ENCODE measurements around the gene C1QB.

Gene C1QB

GRCh38 chr1:22629886-22630285 is 23.1 kb upstream of the C1QB start:
- H3K4me3 ChIP-seq (ENCODE audit: control insufficient read depth in 1 of 7, extremely low read depth in 1 of 7, insufficient read depth in 4 of 7, low read depth in 2 of 7, low read length in 6 of 7), result no peak overlapping the region
- H3K36me3 ChIP-seq (ENCODE audit: control insufficient read depth in 4 of 4, insufficient read depth in 4 of 4, low read length in 3 of 4), result no peaks in the 10 kb centered on the region
- H3K27me3 ChIP-seq (replicated peaks in 2 of 5; ENCODE audit: control insufficient read depth in 4 of 5, insufficient read depth in 5 of 5, low read length in 4 of 5), result peaks cover 0 to 85% (median 14%) of the 10 kb centered on the region in 5 experiments
- no peaks in the 10 kb centered on the region for H3K4me1 ChIP-seq (ENCODE audit: control extremely low read depth in 1 of 4, control insufficient read depth in 4 of 4, insufficient read depth in 4 of 4, low read length in 3 of 4)
- H3K9me3 ChIP-seq (ENCODE audit: control extremely low read depth in 1 of 5, control insufficient read depth in 4 of 5, insufficient read depth in 2 of 5, low read depth in 1 of 5, low read length in 4 of 5), result peaks cover 0 to 2% (median 0%) of the 10 kb centered on the region in 5 experiments
- no peak for DNase-seq
- CTCF ChIA-PET, result interaction anchor here (0.7 kb wide), 1 partner anchor 15 kb away, joined by 4 read pairs; no protein-coding TSS in a partner anchor
- H3K27ac ChIP-seq (ENCODE audit: insufficient read depth in 1 of 2, low read depth in 1 of 2, low read length in 2 of 2, poor library complexity in 1 of 2, severe bottlenecking in 2 of 2), result no peak overlapping the region
- POLR2A ChIA-PET, result no interaction called here
- WGBS (ENCODE audit: insufficient coverage), result 52% methylated on average over 2 of the region's 2 CpGs

GRCh38 chr1:22633697-22634463 is 19.2 kb upstream of the C1QB start:
- no peaks in the 10 kb centered on the region for H3K36me3 ChIP-seq (ENCODE audit: control insufficient read depth in 4 of 4, insufficient read depth in 4 of 4, low read length in 3 of 4)
- H3K4me1 ChIP-seq (ENCODE audit: control extremely low read depth in 1 of 4, control insufficient read depth in 4 of 4, insufficient read depth in 4 of 4, low read length in 3 of 4), result no peaks in the 10 kb centered on the region
- POLR2A ChIA-PET, result no interaction called here
- 86% methylated on average over 10 of the region's 10 CpGs for WGBS (ENCODE audit: insufficient coverage)
- H3K27ac ChIP-seq (ENCODE audit: insufficient read depth in 1 of 2, low read depth in 1 of 2, low read length in 2 of 2, poor library complexity in 1 of 2, severe bottlenecking in 2 of 2), result no peak overlapping the region
- H3K27me3 ChIP-seq (replicated peaks in 2 of 5; ENCODE audit: control insufficient read depth in 4 of 5, insufficient read depth in 5 of 5, low read length in 4 of 5), result peaks cover 0 to 65% (median 7%) of the 10 kb centered on the region in 5 experiments
- peak in 1 of 3 donors; percentile 15 for DNase-seq
- H3K4me3 ChIP-seq (ENCODE audit: control insufficient read depth in 1 of 7, extremely low read depth in 1 of 7, insufficient read depth in 4 of 7, low read depth in 2 of 7, low read length in 6 of 7), result no peak overlapping the region
- no peaks in the 10 kb centered on the region for H3K9me3 ChIP-seq (ENCODE audit: control extremely low read depth in 1 of 5, control insufficient read depth in 4 of 5, insufficient read depth in 2 of 5, low read depth in 1 of 5, low read length in 4 of 5)
- CTCF ChIA-PET, result no interaction called here

- Histone ChIP-seq H3K27ac (ENCODE audit: insufficient read depth in 1 of 2, low read depth in 1 of 2, low read length in 2 of 2, poor library complexity in 1 of 2, severe bottlenecking in 2 of 2) (no peak overlapping the region), H3K27me3 (replicated peaks in 2 of 5; ENCODE audit: control insufficient read depth in 4 of 5, insufficient read depth in 5 of 5, low read length in 4 of 5) (peaks cover 0 to 54% (median 7%) of the 10 kb centered on the region in 5 experiments), H3K4me3 (ENCODE audit: control insufficient read depth in 1 of 7, extremely low read depth in 1 of 7, insufficient read depth in 4 of 7, low read depth in 2 of 7, low read length in 6 of 7) (no peak overlapping the region), H3K4me1 (ENCODE audit: control extremely low read depth in 1 of 4, control insufficient read depth in 4 of 4, insufficient read depth in 4 of 4, low read length in 3 of 4) (no peaks in the 10 kb centered on the region), H3K9me3 (ENCODE audit: control extremely low read depth in 1 of 5, control insufficient read depth in 4 of 5, insufficient read depth in 2 of 5, low read depth in 1 of 5, low read length in 4 of 5) (no peaks in the 10 kb centered on the region), H3K36me3 (ENCODE audit: control insufficient read depth in 4 of 4, insufficient read depth in 4 of 4, low read length in 3 of 4) (no peaks in the 10 kb centered on the region)
- ChIA-PET CTCF (interaction anchor here (0.7 to 1.4 kb wide), 3 partner anchors 9 to 219 kb away, joined by 3 read pairs; no protein-coding TSS in a partner anchor), POLR2A (interaction anchor here (0.6 kb wide), 1 partner anchor 22 kb away, joined by 3 read pairs; no protein-coding TSS in a partner anchor)
- no peak for DNase-seq
- 72% methylated on average over 3 of the region's 7 CpGs for WGBS (ENCODE audit: insufficient coverage)
Measured at GRCh38 chr1:22635436-22635835, 17.6 kb upstream of the C1QB start.

DNA sequence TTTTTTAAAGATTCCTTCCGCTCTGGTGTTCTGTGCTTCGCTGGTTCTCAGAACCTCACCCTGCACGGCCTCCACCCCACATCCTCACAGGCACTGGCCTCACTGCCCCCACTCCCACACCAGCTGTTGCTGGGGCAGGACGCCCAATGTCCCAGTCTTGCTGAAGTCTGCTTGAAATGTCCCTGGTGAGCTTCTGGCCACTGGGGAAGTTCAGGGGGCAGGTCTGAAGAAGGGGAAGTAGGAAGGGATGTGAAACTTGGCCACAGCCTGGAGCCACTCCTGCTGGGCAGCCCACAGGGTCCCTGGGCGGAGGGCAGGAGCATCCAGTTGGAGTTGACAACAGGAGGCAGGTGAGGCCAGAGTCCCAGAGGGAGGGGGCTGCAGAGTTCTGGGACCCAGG is 16.7 kb upstream of the C1QB start, which contains the start of gene C1QA:
C1QA (plus strand) TSS at position 276 of the 400 bp plus-strand sequence. CDS start 989 bp downstream, outside the sequence.
- Histone ChIP-seq H3K9me3 (ENCODE audit: control extremely low read depth in 1 of 5, control insufficient read depth in 4 of 5, insufficient read depth in 2 of 5, low read depth in 1 of 5, low read length in 4 of 5) (no peaks in the 10 kb centered on the region), H3K4me3 (ENCODE audit: control insufficient read depth in 1 of 7, extremely low read depth in 1 of 7, insufficient read depth in 4 of 7, low read depth in 2 of 7, low read length in 6 of 7) (no peak within 1 kb of the TSS), H3K27ac (ENCODE audit: insufficient read depth in 1 of 2, low read depth in 1 of 2, low read length in 2 of 2, poor library complexity in 1 of 2, severe bottlenecking in 2 of 2) (no peak within 1 kb of the TSS), H3K4me1 (ENCODE audit: control extremely low read depth in 1 of 4, control insufficient read depth in 4 of 4, insufficient read depth in 4 of 4, low read length in 3 of 4) (no peaks in the 10 kb centered on the region), H3K36me3 (ENCODE audit: control insufficient read depth in 4 of 4, insufficient read depth in 4 of 4, low read length in 3 of 4) (no peaks in the 10 kb centered on the region), H3K27me3 (replicated peaks in 2 of 5; ENCODE audit: control insufficient read depth in 4 of 5, insufficient read depth in 5 of 5, low read length in 4 of 5) (peaks cover 0 to 52% (median 7%) of the 10 kb centered on the region in 5 experiments)
- 71% methylated on average over 4 of the region's 5 CpGs for WGBS (ENCODE audit: insufficient coverage)
- no peak for DNase-seq
- POLR2A ChIA-PET, result no interaction called here
- CTCF ChIA-PET, result interaction anchor here (0.7 to 1.3 kb wide), 3 partner anchors 10 to 220 kb away, joined by 3 to 5 read pairs (median 3); no protein-coding TSS in a partner anchor

- no peak for DNase-seq
- 82% methylated on average over 6 of the region's 6 CpGs for WGBS (ENCODE audit: insufficient coverage)
- ChIA-PET POLR2A (no interaction called here), CTCF (interaction anchor here (0.6 to 1.3 kb wide), 3 partner anchors 10 to 216 kb away, joined by 3 to 5 read pairs (median 3); no protein-coding TSS in a partner anchor)
- no peak overlapping the region for H3K27ac ChIP-seq (ENCODE audit: insufficient read depth in 1 of 2, low read depth in 1 of 2, low read length in 2 of 2, poor library complexity in 1 of 2, severe bottlenecking in 2 of 2)
- H3K4me3 ChIP-seq (ENCODE audit: control insufficient read depth in 1 of 7, extremely low read depth in 1 of 7, insufficient read depth in 4 of 7, low read depth in 2 of 7, low read length in 6 of 7), result no peak overlapping the region
- no peaks in the 10 kb centered on the region for H3K36me3 ChIP-seq (ENCODE audit: control insufficient read depth in 4 of 4, insufficient read depth in 4 of 4, low read length in 3 of 4)
- H3K9me3 ChIP-seq (ENCODE audit: control extremely low read depth in 1 of 5, control insufficient read depth in 4 of 5, insufficient read depth in 2 of 5, low read depth in 1 of 5, low read length in 4 of 5), result no peaks in the 10 kb centered on the region
- no peaks in the 10 kb centered on the region for H3K4me1 ChIP-seq (ENCODE audit: control extremely low read depth in 1 of 4, control insufficient read depth in 4 of 4, insufficient read depth in 4 of 4, low read length in 3 of 4)
- H3K27me3 ChIP-seq (replicated peaks in 2 of 5; ENCODE audit: control insufficient read depth in 4 of 5, insufficient read depth in 5 of 5, low read length in 4 of 5), result peaks cover 0 to 51% (median 3%) of the 10 kb centered on the region in 5 experiments
Measured at GRCh38 chr1:22636927-22637326, 16.1 kb upstream of the C1QB start.

DNA sequence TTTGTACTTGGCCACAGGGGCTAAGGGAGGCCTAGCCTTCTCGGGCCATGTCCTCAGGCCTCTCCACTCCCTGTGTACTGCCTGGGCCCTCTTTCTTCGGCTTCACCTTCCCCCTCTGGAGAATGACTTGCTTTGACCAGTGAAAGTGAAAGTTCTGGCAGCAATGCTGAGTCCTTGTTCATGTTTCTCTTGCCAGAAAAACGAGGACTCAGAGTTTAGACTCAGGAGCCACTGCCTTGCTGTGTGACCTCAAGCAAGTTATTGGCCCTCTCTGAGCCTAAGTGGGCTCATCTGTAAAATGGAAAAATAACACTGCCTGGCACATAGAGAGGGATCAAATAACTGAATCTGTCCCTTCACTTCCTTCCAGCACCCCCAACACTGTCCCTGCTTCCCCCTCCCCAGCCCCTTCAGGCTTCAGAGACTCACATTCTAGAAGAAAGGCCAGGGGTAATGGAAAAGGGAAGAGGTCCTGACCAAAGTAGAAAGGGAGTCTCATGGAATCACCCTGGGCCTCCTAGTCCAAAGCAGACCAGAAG is 15.1 kb upstream of the C1QB start:
- H3K27me3 ChIP-seq (replicated peaks in 2 of 5; ENCODE audit: control insufficient read depth in 4 of 5, insufficient read depth in 5 of 5, low read length in 4 of 5), result peaks cover 0 to 50% (median 2%) of the 10 kb centered on the region in 5 experiments
- H3K4me1 ChIP-seq (ENCODE audit: control extremely low read depth in 1 of 4, control insufficient read depth in 4 of 4, insufficient read depth in 4 of 4, low read length in 3 of 4), result no peaks in the 10 kb centered on the region
- POLR2A ChIA-PET, result no interaction called here
- CTCF ChIA-PET, result no interaction called here
- no peak for DNase-seq
- no peak overlapping the region for H3K27ac ChIP-seq (ENCODE audit: insufficient read depth in 1 of 2, low read depth in 1 of 2, low read length in 2 of 2, poor library complexity in 1 of 2, severe bottlenecking in 2 of 2)
- H3K9me3 ChIP-seq (ENCODE audit: control extremely low read depth in 1 of 5, control insufficient read depth in 4 of 5, insufficient read depth in 2 of 5, low read depth in 1 of 5, low read length in 4 of 5), result no peaks in the 10 kb centered on the region
- no peaks in the 10 kb centered on the region for H3K36me3 ChIP-seq (ENCODE audit: control insufficient read depth in 4 of 4, insufficient read depth in 4 of 4, low read length in 3 of 4)
- no peak overlapping the region for H3K4me3 ChIP-seq (ENCODE audit: control insufficient read depth in 1 of 7, extremely low read depth in 1 of 7, insufficient read depth in 4 of 7, low read depth in 2 of 7, low read length in 6 of 7)
- 75% methylated on average over 3 of the region's 3 CpGs for WGBS (ENCODE audit: insufficient coverage)

All from common myeloid progenitor, CD34-positive (primary cell).